HG03103 (cell line): ENCODE data around the gene ACTN2.

Experiments used
- ATAC-seq: cut with Tn5 transposase; IDR thresholded peaks from one replicate; pipeline ENCODE4 v1.9.1; 2021; ENCODE audit warnings: low read depth; ENCODE audit not compliant: unreplicated experiment

The ACTN2 gene

DNA sequence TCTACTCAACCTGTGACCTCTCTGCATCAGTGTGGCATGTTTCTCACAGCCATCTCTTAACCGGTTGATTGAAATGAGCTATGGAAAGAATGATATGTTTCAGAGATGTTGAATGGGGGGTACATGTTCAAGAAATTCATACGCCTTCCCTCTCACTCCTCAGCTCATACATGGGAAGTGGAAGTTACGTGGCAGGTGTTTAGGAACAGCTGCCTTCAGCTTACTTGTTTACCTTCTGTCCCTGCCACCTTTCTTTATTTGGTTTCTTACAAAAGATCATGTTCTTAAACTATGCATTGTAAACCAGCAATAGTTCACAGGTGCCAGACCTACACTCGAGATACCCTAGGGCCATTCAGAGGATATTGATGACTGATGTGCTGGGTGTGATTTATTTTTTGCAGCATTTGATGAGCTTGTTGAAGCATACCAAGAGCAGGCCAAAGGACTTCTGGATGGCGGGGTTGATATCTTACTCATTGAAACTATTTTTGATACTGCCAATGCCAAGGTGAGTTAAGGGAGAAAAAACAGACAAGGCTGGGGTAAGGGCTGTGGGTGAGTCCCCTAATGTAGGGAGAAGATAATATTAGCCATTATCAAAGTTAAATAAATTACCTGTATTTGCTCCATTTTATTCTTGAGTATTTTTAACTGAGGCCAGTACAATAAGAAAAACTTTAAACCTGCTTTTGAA lies 126.2 kb downstream of the ACTN2 start:
- ATAC-seq: no peak
